SK-N-SH treated with all-trans-retinoic acid at 6 μM for 48 hours (cell line): Measurements from ENCODE around the gene POU2F1.

Experiments
- ATAC-seq: fragments of 200-7000 bp; cut with Tn5 transposase; 3 replicates; pipeline ENCODE4 v1.9.1; 2020; ENCODE audit warnings: mild to moderate bottlenecking, moderate library complexity
- ARNTL ChIP-seq: fragments of 450-650 bp; formaldehyde crosslinking; IDR thresholded peaks from 2 replicates; pipeline ENCODE4 v1.5.0; 2020; ENCODE audit warnings: low read depth, mild to moderate bottlenecking, moderate library complexity, borderline replicate concordance
- BACH2 ChIP-seq: fragments of 250-450 bp; sonication (Bioruptor Pico); IDR thresholded peaks from 2 replicates; pipeline ENCODE4 v1.9.0; 2021; ENCODE audit warnings: mild to moderate bottlenecking, borderline replicate concordance
- CSDC2 ChIP-seq: fragments of 250-450 bp; sonication (Bioruptor Pico); IDR thresholded peaks from 2 replicates; pipeline ENCODE4 v1.5.0; 2020; ENCODE audit warnings: mild to moderate bottlenecking, moderate library complexity
- ESRRG ChIP-seq: fragments of 250-450 bp; sonication (Bioruptor Pico); IDR thresholded peaks from 2 replicates; pipeline ENCODE4 v1.6.1; 2021; ENCODE audit warnings: mild to moderate bottlenecking
- GLIS3 ChIP-seq: fragments of 250-450 bp; sonication (Bioruptor Pico); IDR thresholded peaks from 2 replicates; pipeline ENCODE4 v1.5.0; 2020; ENCODE audit warnings: mild to moderate bottlenecking, moderate library complexity
- ISL1 ChIP-seq: fragments of 250-450 bp; sonication (Bioruptor Pico); IDR thresholded peaks from 2 replicates; pipeline ENCODE4 v2.1.2; 2022; ENCODE audit warnings: mild to moderate bottlenecking, moderate library complexity
- PPARA ChIP-seq: fragments of 250-450 bp; sonication (Bioruptor Pico); IDR thresholded peaks from 2 replicates; pipeline ENCODE4 v1.5.0; 2020; ENCODE audit warnings: mild to moderate bottlenecking, borderline replicate concordance
- RARB ChIP-seq: fragments of 250-450 bp; sonication (Bioruptor Pico); IDR thresholded peaks from 2 replicates; pipeline ENCODE4 v1.8.0; 2021; ENCODE audit warnings: mild to moderate bottlenecking, moderate library complexity
- SNAI2 ChIP-seq: fragments of 250-450 bp; sonication (Bioruptor Pico); IDR thresholded peaks from 2 replicates; pipeline ENCODE4 v1.5.0; 2020; ENCODE audit warnings: mild to moderate bottlenecking, moderate library complexity
- TCF4 ChIP-seq: fragments of 250-450 bp; sonication (Bioruptor Pico); IDR thresholded peaks from 2 replicates; pipeline ENCODE4 v1.8.0; 2021; ENCODE audit warnings: mild to moderate bottlenecking, moderate library complexity, borderline replicate concordance
- TOX ChIP-seq: fragments of 250-450 bp; sonication (Bioruptor Pico); IDR thresholded peaks from 2 replicates; pipeline ENCODE4 v1.8.0; 2021; ENCODE audit warnings: mild to moderate bottlenecking, moderate library complexity, borderline replicate concordance
- ZC3H10 ChIP-seq: fragments of 250-450 bp; sonication (Bioruptor Pico); IDR thresholded peaks from 2 replicates; pipeline ENCODE4 v1.5.1; 2021; ENCODE audit warnings: mild to moderate bottlenecking, moderate library complexity
- ZFP3 ChIP-seq: fragments of 250-450 bp; sonication (Bioruptor Pico); IDR thresholded peaks from 2 replicates; pipeline ENCODE4 v1.5.0; 2020; ENCODE audit warnings: mild to moderate bottlenecking, moderate library complexity
- ZFP30 ChIP-seq: fragments of 450-650 bp; formaldehyde crosslinking; IDR thresholded peaks from 2 replicates; pipeline ENCODE4 v1.5.0; 2022; ENCODE audit warnings: mild to moderate bottlenecking, moderate library complexity
- ZNF565 ChIP-seq: fragments of 450-650 bp; formaldehyde crosslinking; conservative IDR thresholded peaks from 2 replicates; pipeline ENCODE4 v1.5.0; 2020; ENCODE audit warnings: low read depth, mild to moderate bottlenecking, moderate library complexity
- ZNF70 ChIP-seq: fragments of 450-650 bp; formaldehyde crosslinking; IDR thresholded peaks from 2 replicates; pipeline ENCODE4 v1.5.0; 2020; ENCODE audit warnings: mild to moderate bottlenecking, moderate library complexity
- ZNF8 ChIP-seq: fragments of 450-650 bp; formaldehyde crosslinking; IDR thresholded peaks from 2 replicates; pipeline ENCODE4 v1.5.0; 2020; ENCODE audit warnings: mild to moderate bottlenecking, moderate library complexity
- TF ChIP-seq, protein P1 (sequence below): fragments of 250-450 bp; sonication (Bioruptor Pico); IDR thresholded peaks from 2 replicates; pipeline ENCODE4 v1.8.0; 2020; ENCODE audit warnings: mild to moderate bottlenecking, moderate library complexity, borderline replicate concordance
- TF ChIP-seq, protein P2 (sequence below): fragments of 250-450 bp; sonication (Bioruptor Pico); IDR thresholded peaks from 2 replicates; pipeline ENCODE4 v1.5.1; 2021; ENCODE audit warnings: mild to moderate bottlenecking, moderate library complexity
- TF ChIP-seq, protein P3 (sequence below): fragments of 250-450 bp; sonication (Bioruptor Pico); IDR thresholded peaks from 2 replicates; pipeline ENCODE4 v1.5.1; 2020; ENCODE audit warnings: low read depth, mild to moderate bottlenecking, moderate library complexity
- TF ChIP-seq, protein P4 (sequence below): fragments of 250-450 bp; sonication (Bioruptor Pico); IDR thresholded peaks from 2 replicates; pipeline ENCODE4 v1.8.0; 2021; ENCODE audit warnings: low read depth, mild to moderate bottlenecking, moderate library complexity, borderline replicate concordance
- TF ChIP-seq, protein P5 (sequence below): fragments of 250-450 bp; sonication (Bioruptor Pico); IDR thresholded peaks from 2 replicates; pipeline ENCODE4 v1.5.0; 2020; ENCODE audit warnings: mild to moderate bottlenecking, moderate library complexity

The POU2F1 gene

DNA sequence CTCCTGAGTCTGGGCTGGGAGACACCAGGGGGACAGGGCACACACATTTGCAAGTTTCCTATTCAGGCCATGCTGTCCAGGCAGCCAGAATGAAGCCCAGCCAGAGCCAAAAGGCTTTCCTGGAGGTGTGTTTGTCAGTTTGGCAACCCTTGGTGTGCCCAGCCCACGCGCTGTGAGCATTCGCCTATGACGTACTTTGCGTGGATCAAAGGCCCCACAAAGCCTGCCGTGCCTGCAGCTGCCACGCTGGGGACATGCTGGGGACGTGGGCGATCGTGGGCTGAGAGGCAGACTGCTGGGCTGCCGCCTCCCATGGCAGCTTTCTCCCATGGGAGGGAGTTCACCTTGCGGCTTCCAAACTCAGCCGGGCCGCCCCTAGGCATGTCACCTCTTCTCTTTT lies 240.2 kb downstream of the POU2F1 start:
- TF ChIP-seq, protein P1, sequence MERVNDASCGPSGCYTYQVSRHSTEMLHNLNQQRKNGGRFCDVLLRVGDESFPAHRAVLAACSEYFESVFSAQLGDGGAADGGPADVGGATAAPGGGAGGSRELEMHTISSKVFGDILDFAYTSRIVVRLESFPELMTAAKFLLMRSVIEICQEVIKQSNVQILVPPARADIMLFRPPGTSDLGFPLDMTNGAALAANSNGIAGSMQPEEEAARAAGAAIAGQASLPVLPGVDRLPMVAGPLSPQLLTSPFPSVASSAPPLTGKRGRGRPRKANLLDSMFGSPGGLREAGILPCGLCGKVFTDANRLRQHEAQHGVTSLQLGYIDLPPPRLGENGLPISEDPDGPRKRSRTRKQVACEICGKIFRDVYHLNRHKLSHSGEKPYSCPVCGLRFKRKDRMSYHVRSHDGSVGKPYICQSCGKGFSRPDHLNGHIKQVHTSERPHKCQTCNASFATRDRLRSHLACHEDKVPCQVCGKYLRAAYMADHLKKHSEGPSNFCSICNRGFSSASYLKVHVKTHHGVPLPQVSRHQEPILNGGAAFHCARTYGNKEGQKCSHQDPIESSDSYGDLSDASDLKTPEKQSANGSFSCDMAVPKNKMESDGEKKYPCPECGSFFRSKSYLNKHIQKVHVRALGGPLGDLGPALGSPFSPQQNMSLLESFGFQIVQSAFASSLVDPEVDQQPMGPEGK (CRISPR knock-in tag): no peak
- TF ChIP-seq ESRRG: no peak
- no peak for TF ChIP-seq ZNF565
- TF ChIP-seq TCF4 (CRISPR knock-in tag): no peak
- TF ChIP-seq ZNF8: no peak
- no peak for TF ChIP-seq RARB
- TF ChIP-seq ZFP3 (CRISPR knock-in tag): no peak
- TF ChIP-seq ZNF70 (CRISPR knock-in tag): no peak
- no peak for TF ChIP-seq ARNTL (CRISPR knock-in tag)
- no peak for TF ChIP-seq BACH2 (CRISPR knock-in tag)
- no peak for TF ChIP-seq GLIS3 (CRISPR knock-in tag)
- TF ChIP-seq ZFP30 (CRISPR knock-in tag): no peak
- TF ChIP-seq SNAI2 (CRISPR knock-in tag): no peak
- no peak for TF ChIP-seq CSDC2 (CRISPR knock-in tag)
- TF ChIP-seq PPARA: no peak
- no peak for ATAC-seq

DNA sequence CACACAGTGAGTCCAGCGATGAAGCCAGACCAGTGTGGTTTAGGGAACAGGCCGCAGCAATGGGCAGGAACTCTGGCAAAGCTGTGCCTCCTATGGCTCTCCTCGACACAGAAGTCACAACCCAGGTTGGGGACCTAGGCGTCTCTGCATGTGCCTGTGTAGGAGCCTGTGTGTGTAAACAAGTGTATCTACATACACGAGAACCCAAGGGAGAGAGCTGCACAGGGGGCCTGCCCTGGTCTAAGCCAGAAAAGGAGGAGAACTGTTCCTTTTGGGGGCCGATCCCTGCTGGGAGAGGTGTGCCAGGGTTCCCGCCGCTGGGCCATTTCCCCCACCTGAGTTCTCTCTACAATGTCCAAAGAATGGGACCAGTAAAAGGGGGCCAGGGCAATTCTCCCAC lies 241.7 kb downstream of the POU2F1 start:
- no peak for ATAC-seq
- TF ChIP-seq, protein P2, sequence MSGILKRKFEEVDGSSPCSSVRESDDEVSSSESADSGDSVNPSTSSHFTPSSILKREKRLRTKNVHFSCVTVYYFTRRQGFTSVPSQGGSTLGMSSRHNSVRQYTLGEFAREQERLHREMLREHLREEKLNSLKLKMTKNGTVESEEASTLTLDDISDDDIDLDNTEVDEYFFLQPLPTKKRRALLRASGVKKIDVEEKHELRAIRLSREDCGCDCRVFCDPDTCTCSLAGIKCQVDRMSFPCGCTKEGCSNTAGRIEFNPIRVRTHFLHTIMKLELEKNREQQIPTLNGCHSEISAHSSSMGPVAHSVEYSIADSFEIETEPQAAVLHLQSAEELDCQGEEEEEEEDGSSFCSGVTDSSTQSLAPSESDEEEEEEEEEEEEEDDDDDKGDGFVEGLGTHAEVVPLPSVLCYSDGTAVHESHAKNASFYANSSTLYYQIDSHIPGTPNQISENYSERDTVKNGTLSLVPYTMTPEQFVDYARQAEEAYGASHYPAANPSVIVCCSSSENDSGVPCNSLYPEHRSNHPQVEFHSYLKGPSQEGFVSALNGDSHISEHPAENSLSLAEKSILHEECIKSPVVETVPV (CRISPR knock-in tag): no peak
- TF ChIP-seq CSDC2 (CRISPR knock-in tag) (no peak), ZFP3 (CRISPR knock-in tag) (no peak), ZNF70 (CRISPR knock-in tag) (no peak), TCF4 (CRISPR knock-in tag) (no peak), ISL1 (CRISPR knock-in tag) (no peak)

DNA sequence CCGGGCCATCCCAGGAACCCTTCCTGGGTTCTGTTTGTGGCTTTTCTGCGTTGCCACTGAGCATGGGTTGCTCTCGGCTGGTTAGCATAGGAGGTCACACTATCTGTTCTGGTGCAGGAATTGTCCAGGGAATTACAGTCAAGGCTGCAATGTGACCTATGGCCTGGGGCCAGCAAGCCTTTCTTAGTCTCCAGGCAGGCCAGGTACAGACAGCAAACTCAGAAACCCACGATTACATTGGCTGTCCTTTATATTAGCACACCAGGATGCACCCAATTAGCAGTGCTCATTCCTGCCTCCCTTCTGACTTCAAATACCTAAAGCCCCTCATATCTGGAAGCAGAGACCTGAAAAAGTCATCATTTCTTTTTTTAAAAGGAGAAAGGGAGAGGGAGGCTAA lies 242.4 kb downstream of the POU2F1 start:
- ATAC-seq: no peak
- TF ChIP-seq ZC3H10 (CRISPR knock-in tag): no peak
- no peak for TF ChIP-seq ARNTL (CRISPR knock-in tag)
- no peak for TF ChIP-seq TCF4 (CRISPR knock-in tag)
- TF ChIP-seq, protein P2 (CRISPR knock-in tag): no peak
- no peak for TF ChIP-seq GLIS3 (CRISPR knock-in tag)
- no peak for TF ChIP-seq ZFP30 (CRISPR knock-in tag)
- TF ChIP-seq, protein P3, sequence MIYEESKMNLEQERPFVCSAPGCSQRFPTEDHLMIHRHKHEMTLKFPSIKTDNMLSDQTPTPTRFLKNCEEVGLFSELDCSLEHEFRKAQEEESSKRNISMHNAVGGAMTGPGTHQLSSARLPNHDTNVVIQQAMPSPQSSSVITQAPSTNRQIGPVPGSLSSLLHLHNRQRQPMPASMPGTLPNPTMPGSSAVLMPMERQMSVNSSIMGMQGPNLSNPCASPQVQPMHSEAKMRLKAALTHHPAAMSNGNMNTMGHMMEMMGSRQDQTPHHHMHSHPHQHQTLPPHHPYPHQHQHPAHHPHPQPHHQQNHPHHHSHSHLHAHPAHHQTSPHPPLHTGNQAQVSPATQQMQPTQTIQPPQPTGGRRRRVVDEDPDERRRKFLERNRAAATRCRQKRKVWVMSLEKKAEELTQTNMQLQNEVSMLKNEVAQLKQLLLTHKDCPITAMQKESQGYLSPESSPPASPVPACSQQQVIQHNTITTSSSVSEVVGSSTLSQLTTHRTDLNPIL (CRISPR knock-in tag): no peak
- no peak for TF ChIP-seq ZNF70 (CRISPR knock-in tag)
- no peak for TF ChIP-seq TOX (CRISPR knock-in tag)
- TF ChIP-seq ESRRG: no peak
- TF ChIP-seq SNAI2 (CRISPR knock-in tag): no peak
- no peak for TF ChIP-seq BACH2 (CRISPR knock-in tag)
- TF ChIP-seq PPARA: no peak
- TF ChIP-seq, protein P4, sequence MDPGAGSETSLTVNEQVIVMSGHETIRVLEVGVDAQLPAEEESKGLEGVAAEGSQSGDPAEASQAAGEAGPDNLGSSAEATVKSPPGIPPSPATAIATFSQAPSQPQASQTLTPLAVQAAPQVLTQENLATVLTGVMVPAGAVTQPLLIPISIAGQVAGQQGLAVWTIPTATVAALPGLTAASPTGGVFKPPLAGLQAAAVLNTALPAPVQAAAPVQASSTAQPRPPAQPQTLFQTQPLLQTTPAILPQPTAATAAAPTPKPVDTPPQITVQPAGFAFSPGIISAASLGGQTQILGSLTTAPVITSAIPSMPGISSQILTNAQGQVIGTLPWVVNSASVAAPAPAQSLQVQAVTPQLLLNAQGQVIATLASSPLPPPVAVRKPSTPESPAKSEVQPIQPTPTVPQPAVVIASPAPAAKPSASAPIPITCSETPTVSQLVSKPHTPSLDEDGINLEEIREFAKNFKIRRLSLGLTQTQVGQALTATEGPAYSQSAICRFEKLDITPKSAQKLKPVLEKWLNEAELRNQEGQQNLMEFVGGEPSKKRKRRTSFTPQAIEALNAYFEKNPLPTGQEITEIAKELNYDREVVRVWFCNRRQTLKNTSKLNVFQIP (CRISPR knock-in tag): no peak
- TF ChIP-seq ZNF8: no peak
- TF ChIP-seq, protein P5, sequence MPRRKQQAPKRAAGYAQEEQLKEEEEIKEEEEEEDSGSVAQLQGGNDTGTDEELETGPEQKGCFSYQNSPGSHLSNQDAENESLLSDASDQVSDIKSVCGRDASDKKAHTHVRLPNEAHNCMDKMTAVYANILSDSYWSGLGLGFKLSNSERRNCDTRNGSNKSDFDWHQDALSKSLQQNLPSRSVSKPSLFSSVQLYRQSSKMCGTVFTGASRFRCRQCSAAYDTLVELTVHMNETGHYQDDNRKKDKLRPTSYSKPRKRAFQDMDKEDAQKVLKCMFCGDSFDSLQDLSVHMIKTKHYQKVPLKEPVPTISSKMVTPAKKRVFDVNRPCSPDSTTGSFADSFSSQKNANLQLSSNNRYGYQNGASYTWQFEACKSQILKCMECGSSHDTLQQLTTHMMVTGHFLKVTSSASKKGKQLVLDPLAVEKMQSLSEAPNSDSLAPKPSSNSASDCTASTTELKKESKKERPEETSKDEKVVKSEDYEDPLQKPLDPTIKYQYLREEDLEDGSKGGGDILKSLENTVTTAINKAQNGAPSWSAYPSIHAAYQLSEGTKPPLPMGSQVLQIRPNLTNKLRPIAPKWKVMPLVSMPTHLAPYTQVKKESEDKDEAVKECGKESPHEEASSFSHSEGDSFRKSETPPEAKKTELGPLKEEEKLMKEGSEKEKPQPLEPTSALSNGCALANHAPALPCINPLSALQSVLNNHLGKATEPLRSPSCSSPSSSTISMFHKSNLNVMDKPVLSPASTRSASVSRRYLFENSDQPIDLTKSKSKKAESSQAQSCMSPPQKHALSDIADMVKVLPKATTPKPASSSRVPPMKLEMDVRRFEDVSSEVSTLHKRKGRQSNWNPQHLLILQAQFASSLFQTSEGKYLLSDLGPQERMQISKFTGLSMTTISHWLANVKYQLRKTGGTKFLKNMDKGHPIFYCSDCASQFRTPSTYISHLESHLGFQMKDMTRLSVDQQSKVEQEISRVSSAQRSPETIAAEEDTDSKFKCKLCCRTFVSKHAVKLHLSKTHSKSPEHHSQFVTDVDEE (CRISPR knock-in tag): no peak
